GM12873 (cell line): Measurements from ENCODE around the gene MAP1B.

Experiments used
- CTCF ChIP-seq: IDR thresholded peaks from 2 replicates; pipeline ENCODE4 v1.5.1; 2012; ENCODE audit warnings: low read depth, mild to moderate bottlenecking, moderate library complexity, low read length, control low read depth; ENCODE audit not compliant: insufficient read depth; ENCODE audit errors: missing control alignments

MAP1B gene

DNA sequence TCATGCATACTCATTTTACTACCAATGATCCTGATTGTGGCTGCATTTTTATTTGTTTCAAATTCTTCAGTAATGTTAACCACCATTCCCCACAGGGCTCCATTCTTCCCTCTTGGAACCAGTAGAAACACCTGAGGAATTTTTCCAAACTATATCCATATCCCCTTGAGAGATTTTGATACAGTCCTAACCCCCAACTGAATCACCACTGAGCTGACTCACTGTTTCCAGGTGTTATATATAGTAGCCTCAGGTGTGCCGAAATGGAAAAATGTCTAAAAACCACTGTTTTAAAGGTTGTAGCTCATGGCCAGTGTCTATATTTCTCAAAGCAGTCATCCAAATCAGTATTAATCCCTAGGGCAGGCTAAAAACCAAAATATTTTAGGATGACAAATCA lies 127.6 kb downstream of the MAP1B start:
- no peak for TF ChIP-seq CTCF

GRCh38 chr5:72235725-72236124 lies 128.4 kb downstream of the MAP1B start:
- no peak for TF ChIP-seq CTCF

GRCh38 chr5:72237415-72237814 lies 130.1 kb downstream of the MAP1B start:
- no peak for TF ChIP-seq CTCF

GRCh38 chr5:72237879-72238278 lies 130.6 kb downstream of the MAP1B start:
- TF ChIP-seq CTCF, result no peak

DNA sequence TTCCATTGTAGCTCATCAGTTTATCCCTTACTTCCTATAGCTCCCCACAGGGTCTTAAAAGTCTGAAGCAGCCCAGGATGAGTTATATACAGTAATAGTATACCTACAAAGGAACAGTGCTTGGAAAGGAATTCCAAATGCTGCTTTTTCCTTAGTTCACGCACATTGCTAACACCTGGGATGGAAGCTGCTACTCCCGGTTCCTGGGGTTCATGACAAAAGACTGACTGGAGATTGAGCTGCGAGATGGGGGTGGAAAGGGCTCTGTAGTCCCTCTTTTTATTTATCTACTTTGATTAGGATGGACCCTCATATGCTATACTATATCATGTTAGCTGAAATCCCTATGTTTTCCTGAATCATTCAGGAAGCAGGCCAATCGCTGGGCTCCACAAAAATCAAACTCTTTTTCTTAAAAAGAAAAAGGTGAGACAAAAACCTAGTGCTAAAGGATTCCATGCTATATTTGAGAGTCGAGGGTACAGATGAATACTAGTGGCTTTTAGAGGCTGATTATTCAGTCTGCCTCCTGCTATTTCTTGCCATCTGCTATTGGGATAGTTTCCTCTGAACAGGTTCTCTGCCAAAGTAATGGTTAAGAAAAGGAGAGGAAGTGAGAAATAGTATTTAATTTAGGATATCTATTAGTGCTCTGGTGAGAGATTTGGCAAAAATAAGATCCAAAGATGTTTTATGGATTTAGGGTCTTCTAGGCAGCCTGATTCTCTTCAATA lies 131.6 kb downstream of the MAP1B start:
- no peak for TF ChIP-seq CTCF

DNA sequence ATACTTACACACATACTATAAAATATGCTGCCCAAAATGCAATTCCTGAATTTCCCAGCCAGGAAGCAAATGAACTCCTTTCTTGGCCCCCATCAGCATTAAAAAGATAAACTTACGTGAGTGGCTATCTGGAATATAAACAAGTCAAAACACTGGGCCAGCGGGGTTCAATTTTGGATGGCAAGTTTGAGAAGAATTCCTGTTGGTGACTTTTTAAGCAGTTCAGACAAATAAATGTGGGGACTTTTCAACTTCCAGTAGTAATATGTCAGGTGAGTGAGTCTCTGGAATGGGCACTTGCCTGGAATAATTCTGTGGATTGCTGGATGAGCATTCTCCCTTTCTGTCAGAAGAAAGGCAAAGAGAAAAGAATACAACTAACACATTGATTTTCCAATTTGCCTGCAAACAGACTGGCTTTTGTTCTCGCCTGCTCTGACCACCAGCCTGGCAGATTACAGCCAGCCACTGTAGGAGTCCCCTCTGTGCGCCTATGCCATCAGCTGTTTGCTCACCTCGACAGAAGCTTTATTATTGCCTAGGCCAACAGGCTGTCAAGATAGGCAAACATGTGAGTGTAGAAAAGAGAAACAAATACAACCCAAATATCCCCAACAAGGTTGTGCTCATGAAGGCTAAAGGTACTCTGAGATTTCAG lies 134.2 kb downstream of the MAP1B start:
- TF ChIP-seq CTCF, result no peak

- no peak for TF ChIP-seq CTCF
Observed at GRCh38 chr5:72242796-72243475, 135.7 kb downstream of the MAP1B start.
